ENCODE measurements around the gene UNC5A.

The UNC5A gene

DNA sequence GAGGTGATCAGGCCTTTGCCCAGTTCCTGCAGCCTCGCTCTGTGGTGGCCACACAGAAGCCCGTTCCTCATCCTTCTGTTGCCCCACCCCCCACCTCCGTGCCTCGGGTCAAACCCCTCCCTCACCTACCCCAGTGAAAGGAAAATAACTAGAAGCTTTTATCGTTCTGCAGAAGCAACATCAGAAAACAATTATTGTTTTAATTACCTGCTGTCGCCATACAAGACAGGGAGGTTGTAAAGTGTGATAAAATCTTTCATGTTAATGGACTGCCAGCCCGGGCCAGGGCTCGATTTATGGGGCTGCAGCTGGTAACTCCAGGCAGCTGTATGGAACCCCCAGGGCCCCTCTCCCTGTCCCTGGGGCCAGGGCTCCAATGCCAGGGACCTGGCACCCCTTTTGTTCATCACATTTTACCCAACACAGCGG is 20.6 kb downstream of the UNC5A start:
- TF ChIP-seq ZBTB7A (IDR thresholded peaks at IDR 0.05; ENCODE audit: low read depth), result no peak
- TF ChIP-seq, protein P1, sequence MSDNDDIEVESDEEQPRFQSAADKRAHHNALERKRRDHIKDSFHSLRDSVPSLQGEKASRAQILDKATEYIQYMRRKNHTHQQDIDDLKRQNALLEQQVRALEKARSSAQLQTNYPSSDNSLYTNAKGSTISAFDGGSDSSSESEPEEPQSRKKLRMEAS (IDR thresholded peaks at IDR 0.05), result no peak
- no peak for TF ChIP-seq TAF1 (IDR thresholded peaks at IDR 0.05; ENCODE audit: low read depth)
- TF ChIP-seq YY1 (IDR thresholded peaks at IDR 0.05; ENCODE audit: low read depth), result no peak
- TF ChIP-seq, protein P2, sequence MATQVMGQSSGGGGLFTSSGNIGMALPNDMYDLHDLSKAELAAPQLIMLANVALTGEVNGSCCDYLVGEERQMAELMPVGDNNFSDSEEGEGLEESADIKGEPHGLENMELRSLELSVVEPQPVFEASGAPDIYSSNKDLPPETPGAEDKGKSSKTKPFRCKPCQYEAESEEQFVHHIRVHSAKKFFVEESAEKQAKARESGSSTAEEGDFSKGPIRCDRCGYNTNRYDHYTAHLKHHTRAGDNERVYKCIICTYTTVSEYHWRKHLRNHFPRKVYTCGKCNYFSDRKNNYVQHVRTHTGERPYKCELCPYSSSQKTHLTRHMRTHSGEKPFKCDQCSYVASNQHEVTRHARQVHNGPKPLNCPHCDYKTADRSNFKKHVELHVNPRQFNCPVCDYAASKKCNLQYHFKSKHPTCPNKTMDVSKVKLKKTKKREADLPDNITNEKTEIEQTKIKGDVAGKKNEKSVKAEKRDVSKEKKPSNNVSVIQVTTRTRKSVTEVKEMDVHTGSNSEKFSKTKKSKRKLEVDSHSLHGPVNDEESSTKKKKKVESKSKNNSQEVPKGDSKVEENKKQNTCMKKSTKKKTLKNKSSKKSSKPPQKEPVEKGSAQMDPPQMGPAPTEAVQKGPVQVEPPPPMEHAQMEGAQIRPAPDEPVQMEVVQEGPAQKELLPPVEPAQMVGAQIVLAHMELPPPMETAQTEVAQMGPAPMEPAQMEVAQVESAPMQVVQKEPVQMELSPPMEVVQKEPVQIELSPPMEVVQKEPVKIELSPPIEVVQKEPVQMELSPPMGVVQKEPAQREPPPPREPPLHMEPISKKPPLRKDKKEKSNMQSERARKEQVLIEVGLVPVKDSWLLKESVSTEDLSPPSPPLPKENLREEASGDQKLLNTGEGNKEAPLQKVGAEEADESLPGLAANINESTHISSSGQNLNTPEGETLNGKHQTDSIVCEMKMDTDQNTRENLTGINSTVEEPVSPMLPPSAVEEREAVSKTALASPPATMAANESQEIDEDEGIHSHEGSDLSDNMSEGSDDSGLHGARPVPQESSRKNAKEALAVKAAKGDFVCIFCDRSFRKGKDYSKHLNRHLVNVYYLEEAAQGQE (IDR thresholded peaks at IDR 0.05; ENCODE audit: low read depth), result no peak
- no peak for TF ChIP-seq TCF12 (IDR thresholded peaks at IDR 0.05; ENCODE audit: low read depth)
- TF ChIP-seq CREB1 (IDR thresholded peaks at IDR 0.05; ENCODE audit: low read depth), result no peak
- no peak for TF ChIP-seq RAD21 (IDR thresholded peaks at IDR 0.05; ENCODE audit: low read depth)
- no peak for TF ChIP-seq FOXM1 (IDR thresholded peaks at IDR 0.05; ENCODE audit: borderline replicate concordance, low read depth)
- no peak for TF ChIP-seq EGR1 (IDR thresholded peaks at IDR 0.05)
- no peak for TF ChIP-seq CEBPB (IDR thresholded peaks at IDR 0.05)
- TF ChIP-seq NFIC (IDR thresholded peaks at IDR 0.05), result no peak

- TF ChIP-seq CREB1 (IDR thresholded peaks at IDR 0.05; ENCODE audit: low read depth) (no peak), ZBTB7A (IDR thresholded peaks at IDR 0.05; ENCODE audit: low read depth) (no peak), EGR1 (IDR thresholded peaks at IDR 0.05) (no peak), TAF1 (IDR thresholded peaks at IDR 0.05; ENCODE audit: low read depth) (no peak)
- TF ChIP-seq, protein P2 (IDR thresholded peaks at IDR 0.05; ENCODE audit: low read depth), result no peak
These were observed 21.1 kb downstream of the UNC5A start for GRCh38 chr5:176831425-176831824.

- no peak for TF ChIP-seq USF1 (IDR thresholded peaks at IDR 0.05)
- TF ChIP-seq CREB1 (IDR thresholded peaks at IDR 0.05; ENCODE audit: low read depth), result no peak
These were observed 21.8 kb downstream of the UNC5A start for GRCh38 chr5:176832162-176832561.

DNA sequence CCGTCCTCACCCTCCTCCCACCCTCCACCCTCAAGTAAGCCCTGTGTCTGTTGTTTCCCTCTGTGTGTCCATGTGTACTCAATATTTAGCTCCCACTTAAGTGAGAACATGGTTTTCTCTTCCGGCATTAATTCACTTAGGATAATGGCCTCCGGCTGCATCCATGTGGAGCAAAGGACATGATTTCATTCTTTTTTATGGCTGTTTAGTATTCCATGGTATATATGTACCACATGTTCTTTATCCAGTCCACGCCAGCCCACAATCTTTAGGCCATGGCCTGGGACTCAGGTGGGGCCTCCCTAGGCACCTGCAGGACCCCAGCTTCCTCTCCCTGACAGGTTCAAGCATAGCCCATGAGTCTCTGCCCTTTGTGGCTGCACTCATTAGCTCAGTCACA is 22.9 kb downstream of the UNC5A start:
- TF ChIP-seq TEAD4 (IDR thresholded peaks at IDR 0.05) (no peak), NFIC (IDR thresholded peaks at IDR 0.05) (no peak), TAF1 (IDR thresholded peaks at IDR 0.05; ENCODE audit: low read depth) (no peak)
- TF ChIP-seq, protein P2 (IDR thresholded peaks at IDR 0.05; ENCODE audit: low read depth), result no peak

DNA sequence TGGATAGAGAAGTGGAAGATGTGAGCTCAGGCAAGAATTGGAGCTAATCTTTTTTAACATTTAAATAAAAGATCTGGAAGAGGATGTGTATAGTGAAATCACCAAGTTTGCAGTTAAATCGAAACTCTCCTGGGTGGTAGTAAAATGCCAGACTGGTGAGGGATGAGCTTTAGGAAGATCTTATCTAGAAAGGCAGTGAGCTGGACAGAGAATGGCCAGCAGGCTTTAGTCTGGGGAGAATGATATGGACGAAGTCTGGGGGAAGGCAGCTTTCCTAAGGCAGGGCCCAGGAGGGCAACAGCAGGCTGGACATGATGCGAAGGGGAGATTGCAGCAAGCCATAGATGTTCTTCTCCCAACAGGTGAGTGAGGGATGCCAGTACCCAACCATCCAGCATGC is 25.6 kb downstream of the UNC5A start:
- no peak for TF ChIP-seq EGR1 (IDR thresholded peaks at IDR 0.05)
- TF ChIP-seq CREB1 (IDR thresholded peaks at IDR 0.05; ENCODE audit: low read depth), result no peak
- no peak for TF ChIP-seq YY1 (IDR thresholded peaks at IDR 0.05; ENCODE audit: low read depth)
- TF ChIP-seq, protein P2 (IDR thresholded peaks at IDR 0.05; ENCODE audit: low read depth), result no peak
- no peak for TF ChIP-seq EP300 (IDR thresholded peaks at IDR 0.05; ENCODE audit: borderline replicate concordance)
- TF ChIP-seq TCF12 (IDR thresholded peaks at IDR 0.05; ENCODE audit: low read depth), result no peak
- no peak for TF ChIP-seq TEAD4 (IDR thresholded peaks at IDR 0.05)
- TF ChIP-seq NFIC (IDR thresholded peaks at IDR 0.05), result no peak
- no peak for TF ChIP-seq RAD21 (IDR thresholded peaks at IDR 0.05; ENCODE audit: low read depth)
- TF ChIP-seq, protein P1 (IDR thresholded peaks at IDR 0.05), result no peak

Data from Ishikawa (cell line).